Endodermal cell (in vitro differentiated cells): Measurements from ENCODE around the gene NCBP2L. TPM values are rescaled to one million over a fixed set of nuclear protein-coding genes. Genes with fewer than 3 reads are reported as not detected.

ENCODE experiments used
- DNase-seq: peaks from one replicate; pipeline ENCODE4 v3.0.0-alpha.2; 2017
- H3K27ac ChIP-seq: 2 replicates; pipeline ENCODE4 v1.5.1; 2013; ENCODE audit warnings: mild to moderate bottlenecking, low read depth, low read length, moderate library complexity
- H3K27me3 ChIP-seq: 2 replicates; pipeline ENCODE4 v1.6.1; 2013; ENCODE audit warnings: mild to moderate bottlenecking, low read length, moderate library complexity; ENCODE audit not compliant: insufficient read depth, control insufficient read depth, poor library complexity, severe bottlenecking
- H3K36me3 ChIP-seq: 2 replicates; pipeline ENCODE4 v1.7.0; 2013; ENCODE audit warnings: mild to moderate bottlenecking, low read length, moderate library complexity; ENCODE audit not compliant: control insufficient read depth, insufficient read depth
- H3K4me1 ChIP-seq: one replicate; pipeline ENCODE4 v1.7.0; 2013; ENCODE audit warnings: low read length; ENCODE audit not compliant: control insufficient read depth, insufficient read depth
- H3K4me3 ChIP-seq: 2 replicates; pipeline ENCODE4 v1.5.1; 2013; ENCODE audit warnings: mild to moderate bottlenecking, low read length, moderate library complexity
- H3K9ac ChIP-seq: 2 replicates; pipeline ENCODE4 v1.6.1; 2013; ENCODE audit warnings: mild to moderate bottlenecking, low read length, moderate library complexity; ENCODE audit not compliant: poor library complexity, severe bottlenecking; ENCODE audit errors: extremely low read depth
- H3K9me3 ChIP-seq: 2 replicates; pipeline ENCODE4 v1.6.1; 2013; ENCODE audit warnings: mild to moderate bottlenecking, low read length, moderate library complexity; ENCODE audit not compliant: control insufficient read depth
- H3K27ac Mint-ChIP-seq: 2 replicates; pipeline ENCODE4 v1.8.0; 2020; ENCODE audit warnings: mixed read lengths
- H3K27me3 Mint-ChIP-seq: 2 replicates; pipeline ENCODE4 v1.8.0; 2021; ENCODE audit warnings: mild to moderate bottlenecking, mixed read lengths; ENCODE audit not compliant: insufficient read depth
- H3K36me3 Mint-ChIP-seq: 2 replicates; pipeline ENCODE4 v1.8.0; 2020; ENCODE audit warnings: low read depth, mixed read lengths
- H3K4me1 Mint-ChIP-seq: 2 replicates; pipeline ENCODE4 v1.8.0; 2020; ENCODE audit warnings: mixed read lengths
- H3K4me3 Mint-ChIP-seq: 2 replicates; pipeline ENCODE4 v1.8.0; 2020; ENCODE audit warnings: mild to moderate bottlenecking, moderate library complexity, mixed read lengths
- H3K9me3 Mint-ChIP-seq: 2 replicates; pipeline ENCODE4 v1.8.0; 2020; ENCODE audit warnings: mild to moderate bottlenecking, mixed read lengths
- CTCF ChIP-seq: fragments of 200-600 bp; sonication (generic); conservative IDR thresholded peaks from 2 replicates; pipeline ENCODE4 v1.5.0; 2021; ENCODE audit warnings: antibody characterized with exemption, mild to moderate bottlenecking
- WGBS, 2 experiments: methylation state at CpG; one replicate each; pipeline versions ENCODE4 v1.1.5 to v1.1.7; 2013; ENCODE audit warnings: missing lambda C conversion rate in 2 of 2, mixed read lengths in 1 of 2; ENCODE audit not compliant: insufficient coverage in 1 of 2, insufficient read length in 1 of 2; 5-methylcytosine and 5-hydroxymethylcytosine counted together
- total RNA-seq, 2 donors: library from RNA; stranded (reverse); fragmentation: NEBNext Ultra II Directional in 1 of 2; extraction: Animal tissue kit (Norgen Biotek cat#: 25700) in 1 of 2; gene quantifications; 2 replicates in 1 of 2; 3 replicates in 1 of 2; pipeline ENCODE4 v1.2.1, GENCODE V29; 2021

NCBP2L gene
- total RNA-seq, 2 donors from 2014 or later = not detected

DNA sequence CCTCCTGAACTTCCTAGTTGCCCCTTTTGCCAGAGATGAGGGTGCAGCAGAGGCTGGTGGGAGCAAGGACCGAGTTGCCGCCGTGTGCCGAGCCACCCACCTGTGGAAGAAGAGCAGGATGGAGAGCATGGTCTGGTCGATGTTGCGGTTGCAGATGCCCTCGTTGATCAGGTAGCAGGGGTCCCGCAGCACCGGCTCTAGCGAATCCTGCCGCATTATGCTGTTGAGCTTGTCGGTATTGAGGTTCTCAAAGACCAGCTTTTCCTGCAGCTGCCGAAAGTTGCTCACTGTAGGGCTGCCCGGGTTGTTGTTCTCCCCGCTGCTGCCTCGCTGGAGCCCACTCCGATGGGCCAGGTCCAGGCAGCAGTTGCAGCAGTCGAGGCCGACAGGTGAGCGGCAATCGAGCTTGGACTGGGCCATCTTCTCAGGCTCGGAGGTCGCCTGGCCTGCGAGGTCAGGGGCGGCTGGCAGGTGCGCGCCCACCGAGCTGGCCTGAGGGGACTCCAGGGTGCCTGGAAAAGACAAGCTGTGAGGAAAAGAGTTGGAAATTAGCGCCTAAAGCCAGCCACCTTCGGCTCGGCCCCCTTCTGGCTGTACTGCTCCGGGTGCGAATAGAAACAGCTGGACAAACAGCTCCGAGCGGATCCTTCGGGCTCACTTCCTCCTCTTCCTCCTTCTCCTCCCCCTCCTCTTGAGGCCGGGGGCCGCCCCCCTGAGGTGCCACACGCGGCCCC, 2.4 kb upstream of the NCBP2L start:
- peak; percentile 37 for TF ChIP-seq CTCF
- 5 to 6% methylated on average over 3 to 39 of the region's 40 CpGs for WGBS, 2 experiments
- Histone ChIP-seq H3K27me3 (peaks cover 66% of the 10 kb centered on the region), H3K4me3 (peak overlapping the region; percentile 65), H3K9ac (no peak overlapping the region), H3K36me3 (no peaks in the 10 kb centered on the region), H3K9me3 (no peaks in the 10 kb centered on the region), H3K27ac (no peak overlapping the region), H3K4me1 (no peaks in the 10 kb centered on the region)
- H3K4me1 Mint-ChIP-seq = peaks cover 13% of the 10 kb centered on the region
- peaks cover 75% of the 10 kb centered on the region for H3K27me3 Mint-ChIP-seq
- H3K4me3 Mint-ChIP-seq = peak overlapping the region; percentile 51
- H3K36me3 Mint-ChIP-seq = no peaks in the 10 kb centered on the region
- peaks cover 2% of the 10 kb centered on the region for H3K9me3 Mint-ChIP-seq
- H3K27ac Mint-ChIP-seq = no peak overlapping the region
- peak; percentile 74 for DNase-seq

DNA sequence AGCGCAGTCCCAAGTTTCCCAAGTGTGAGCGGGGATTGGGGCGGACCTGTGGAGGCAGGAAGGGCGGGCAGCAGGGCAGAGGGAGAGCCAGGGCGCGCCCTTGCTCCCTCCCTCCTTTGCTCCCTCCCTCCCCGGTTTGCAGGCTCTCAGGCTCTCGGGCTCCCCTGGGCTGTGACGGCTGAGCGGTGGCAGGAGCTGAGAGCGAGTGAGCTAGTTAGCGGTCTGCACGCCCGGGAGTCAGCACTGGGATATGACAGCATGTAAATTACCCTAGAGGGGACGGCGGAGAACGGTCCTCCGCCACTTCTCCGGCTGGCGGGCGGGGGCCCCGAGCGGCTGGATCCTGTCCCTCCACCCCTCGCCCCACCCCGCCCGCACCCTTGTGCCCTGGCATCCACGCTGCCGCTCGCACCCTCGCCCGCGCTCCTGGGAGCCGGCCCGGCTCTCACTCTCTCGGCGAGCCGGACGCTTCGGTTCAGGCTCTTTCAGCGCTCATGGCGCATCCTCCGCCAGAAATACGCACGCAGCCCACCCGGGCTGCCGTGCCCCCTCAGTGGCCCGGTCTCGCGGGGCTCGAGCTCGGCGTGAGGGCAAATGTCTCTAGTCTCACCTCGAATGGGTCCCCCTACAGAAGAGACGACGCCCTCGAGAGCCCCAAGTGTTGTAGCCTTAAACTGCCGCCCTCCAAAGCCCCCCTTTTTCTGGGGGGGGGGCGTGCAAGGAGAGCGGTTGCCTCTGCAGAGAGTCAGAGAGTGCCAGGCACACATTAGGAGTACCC, 1.6 kb upstream of the NCBP2L start, which contains the start of gene TSC22D3:
Gene TSC22D3 (minus strand): TSS at position 54 of the 778 bp plus-strand sequence. CDS start 368 bp downstream, outside the sequence.
- H3K27me3 ChIP-seq = peaks cover 59% of the 10 kb centered on the region
- no peak within 1 kb of the TSS for H3K9ac ChIP-seq
- Mint-ChIP-seq H3K4me3 (peak within 1 kb of the TSS; percentile 51), H3K9me3 (peaks cover 2% of the 10 kb centered on the region), H3K27ac (no peak within 1 kb of the TSS), H3K4me1 (peaks cover 13% of the 10 kb centered on the region), H3K27me3 (peaks cover 67% of the 10 kb centered on the region), H3K36me3 (no peaks in the 10 kb centered on the region)
- no peaks in the 10 kb centered on the region for H3K36me3 ChIP-seq
- no peak for TF ChIP-seq CTCF
- peak within 1 kb of the TSS; percentile 65 for H3K4me3 ChIP-seq
- peak; percentile 93 for DNase-seq
- no peak within 1 kb of the TSS for H3K27ac ChIP-seq
- 0% methylated on average over 5 to 48 of the region's 59 CpGs for WGBS, 2 experiments
- H3K4me1 ChIP-seq = no peaks in the 10 kb centered on the region
- H3K9me3 ChIP-seq = no peaks in the 10 kb centered on the region

- peaks cover 13% of the 10 kb centered on the region for H3K4me1 Mint-ChIP-seq
Observed at GRCh38 chrX:107776649-107777535, 641 bp upstream of the NCBP2L start.

More at GRCh38 chrX:107776649-107777535, 641 bp upstream of the NCBP2L start:
- 8 to 29% methylated on average over 5 to 19 of the region's 20 CpGs for WGBS, 2 experiments
- Histone ChIP-seq H3K4me1 (no peaks in the 10 kb centered on the region), H3K36me3 (no peaks in the 10 kb centered on the region), H3K4me3 (peak overlapping the region; percentile 65), H3K27me3 (peaks cover 53% of the 10 kb centered on the region), H3K9me3 (no peaks in the 10 kb centered on the region), H3K9ac (no peak overlapping the region), H3K27ac (no peak overlapping the region)
- Mint-ChIP-seq H3K36me3 (no peaks in the 10 kb centered on the region), H3K9me3 (peaks cover 2% of the 10 kb centered on the region), H3K27ac (no peak overlapping the region), H3K27me3 (peaks cover 60% of the 10 kb centered on the region), H3K4me3 (peak overlapping the region; percentile 51)
- peak; percentile 96 for DNase-seq
- peak; percentile 91 for TF ChIP-seq CTCF
